Measurements from ENCODE around the gene OGFR.
A peak's percentile ranks its signal among the peaks of the same experiment; 100 is the strongest.
"Not testable (repeated sequence)": the region's sequence is repeated elsewhere in the genome, so short reads cannot be mapped to it uniquely, and the experiment has no call there.

Gene OGFR

DNA sequence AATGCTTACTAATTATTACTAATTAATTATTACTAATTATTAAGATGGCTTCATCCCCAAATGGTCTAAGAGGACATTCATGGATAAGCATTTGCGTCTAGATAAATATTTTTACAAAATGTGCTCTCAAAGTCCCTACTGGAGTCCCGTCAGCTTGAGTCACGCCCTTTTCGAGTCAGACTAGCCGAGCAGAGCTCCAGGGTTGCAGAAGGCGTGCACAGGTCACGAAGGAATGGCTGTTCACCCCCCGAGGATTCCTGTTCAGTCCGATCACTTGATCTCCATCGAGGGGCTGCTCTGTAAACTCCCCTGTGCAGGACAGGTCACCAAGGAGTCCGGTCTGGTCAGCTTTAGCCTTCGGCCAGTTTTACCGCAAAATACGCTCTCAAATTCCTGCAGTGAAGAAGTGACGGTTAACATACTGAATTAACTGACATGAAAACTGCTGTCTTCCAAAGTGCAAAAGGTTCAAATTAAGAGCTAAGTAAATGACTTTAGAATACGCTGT is 37.1 kb downstream of the OGFR start:
- no peak for DNase-seq

DNA sequence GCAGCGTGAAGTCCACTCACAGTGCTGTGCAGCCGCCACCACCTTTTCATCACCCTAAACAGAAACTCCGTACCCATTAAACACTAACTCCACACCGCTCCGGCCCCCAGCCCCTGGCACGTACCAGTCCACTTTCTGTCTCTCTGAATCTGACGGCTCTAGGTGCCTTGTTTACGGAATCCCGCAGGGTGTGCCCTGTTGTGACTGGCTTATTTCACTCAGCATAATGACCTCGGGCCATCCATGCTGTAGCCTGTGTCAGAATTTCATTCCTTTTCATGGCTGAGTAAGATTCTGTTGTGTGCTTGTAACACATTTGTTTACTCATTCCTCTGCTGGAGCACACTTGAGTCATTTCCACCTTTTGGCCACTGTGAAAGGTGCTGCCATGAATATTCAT is 39.0 kb downstream of the OGFR start:
- DNase-seq: no peak

DNA sequence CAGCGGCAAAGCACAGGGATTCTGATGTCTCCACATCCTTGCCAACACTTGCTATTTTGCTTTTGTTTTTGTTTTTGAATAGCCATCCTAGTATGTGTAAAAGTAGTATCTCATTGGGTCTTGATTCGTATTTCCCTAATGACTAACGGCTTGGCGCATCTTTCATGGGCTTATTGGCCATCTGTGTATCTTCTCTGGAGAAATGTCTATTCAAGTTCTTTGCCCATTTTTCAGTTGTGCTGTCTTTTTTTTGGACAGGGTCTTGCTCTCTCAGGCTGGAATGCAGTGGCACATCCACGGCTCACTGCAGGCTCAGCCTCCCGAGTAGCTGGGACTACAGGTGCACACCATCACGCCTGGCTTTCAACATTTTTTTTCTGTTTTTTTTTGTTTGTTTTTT is 39.5 kb downstream of the OGFR start:
- DNase-seq: no peak

DNA sequence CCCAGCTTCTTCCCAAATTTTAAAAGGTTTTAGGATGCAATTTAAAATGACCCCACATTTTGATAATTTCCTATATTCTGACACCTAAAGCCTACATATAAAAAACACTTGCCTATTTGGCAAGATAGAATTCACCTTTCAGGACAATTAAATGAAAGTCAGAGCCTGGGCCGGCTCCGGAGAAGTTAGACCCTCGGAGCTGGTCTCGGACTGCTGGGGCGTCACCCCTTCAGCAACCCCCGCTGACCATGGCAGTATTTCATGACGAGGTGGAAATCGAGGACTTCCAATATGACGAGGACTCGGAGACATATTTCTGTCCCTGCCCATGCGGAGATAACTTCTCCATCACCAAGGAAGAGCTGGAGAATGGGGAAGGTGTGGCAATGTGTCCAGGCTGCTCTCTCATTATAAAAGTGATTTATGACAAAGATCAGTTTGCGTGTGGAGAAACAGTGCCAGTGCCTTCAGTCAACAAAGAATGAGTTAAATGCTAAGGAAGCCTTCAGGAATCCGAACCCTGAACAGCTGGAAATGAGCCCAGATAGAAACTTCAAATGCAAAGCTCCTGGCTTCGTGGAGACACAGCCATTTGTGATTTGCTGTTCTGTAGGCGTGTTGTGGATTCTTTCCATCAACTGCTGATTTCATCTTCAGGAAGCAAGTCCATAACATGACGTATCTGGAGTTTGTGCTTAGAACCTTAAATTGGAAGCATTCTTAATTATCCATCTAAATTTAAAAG is 41.0 kb downstream of the OGFR start:
- DNase-seq: no peak

DNA sequence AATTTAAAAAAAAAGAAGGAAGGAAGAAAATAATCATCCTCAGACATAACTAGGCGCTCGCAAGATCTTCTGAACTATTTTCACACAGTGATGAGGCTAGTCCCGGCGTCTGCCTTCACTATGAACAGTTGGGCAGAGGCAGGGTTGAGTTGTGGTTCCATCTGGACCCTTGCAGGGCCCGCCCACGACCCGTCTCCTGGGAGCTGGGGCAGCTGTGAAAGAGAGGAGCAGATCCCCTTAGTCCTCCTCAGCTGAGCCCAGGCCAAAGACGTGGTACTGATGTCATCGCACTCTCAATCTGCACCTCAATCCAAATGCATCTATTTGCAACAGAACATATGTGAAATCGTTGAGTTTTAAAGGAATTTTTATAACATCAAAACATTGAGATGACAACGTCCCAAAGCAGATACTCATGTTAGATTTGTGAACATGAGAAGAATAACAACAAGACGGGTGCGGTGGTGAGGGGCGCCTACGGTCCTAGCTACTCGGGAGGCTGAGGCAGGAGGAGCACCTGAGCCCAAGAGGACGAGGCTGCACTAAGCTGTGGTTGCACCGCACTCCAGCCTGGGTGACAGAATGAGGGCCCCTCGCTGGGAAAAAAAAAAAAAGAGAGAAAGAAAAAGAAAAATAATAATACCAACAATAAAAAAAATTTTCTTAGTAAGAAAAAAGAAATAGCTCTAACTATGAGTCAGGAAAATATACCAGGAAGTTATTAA is 41.7 kb downstream of the OGFR start:
- no peak for DNase-seq

DNA sequence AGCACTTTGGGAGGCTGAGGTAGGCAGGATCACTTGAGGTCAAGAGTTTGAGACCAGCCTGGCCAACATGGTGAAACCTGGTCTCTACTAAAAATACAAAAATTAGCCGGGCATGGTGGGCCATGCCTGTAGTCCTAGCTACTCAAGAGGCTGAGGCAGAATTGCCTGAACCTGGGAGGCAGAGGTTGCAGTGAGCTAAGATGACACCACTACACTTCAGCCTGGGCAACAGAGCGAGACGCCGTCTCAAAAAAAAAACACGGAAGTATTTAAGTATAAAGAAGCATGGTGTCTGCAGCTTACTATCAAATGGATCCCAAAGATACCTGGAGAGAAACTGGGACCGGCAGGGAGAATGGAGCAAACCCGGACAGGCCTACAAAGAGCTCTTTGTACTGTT is 44.3 kb downstream of the OGFR start:
- DNase-seq: not testable (repeated sequence)

DNA sequence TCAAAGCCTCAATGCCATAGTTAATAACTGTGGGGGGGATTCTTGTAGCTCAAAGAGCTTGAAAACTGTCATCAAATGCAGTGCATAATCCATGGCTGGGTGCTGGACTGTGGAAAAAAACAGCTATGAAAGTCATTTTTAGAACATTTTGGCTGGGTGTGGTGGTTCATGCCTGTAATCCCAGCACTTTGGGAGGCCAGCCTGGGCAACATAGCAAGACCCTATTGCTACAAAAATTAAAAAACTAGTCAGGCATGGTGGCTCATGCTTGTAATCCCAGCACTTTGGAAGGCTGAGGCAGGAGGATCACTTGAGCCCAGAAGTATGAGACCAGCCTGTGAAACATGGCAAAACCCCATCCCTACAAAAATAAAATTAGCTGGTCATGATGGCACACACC is 44.8 kb downstream of the OGFR start:
- DNase-seq: no peak

DNA sequence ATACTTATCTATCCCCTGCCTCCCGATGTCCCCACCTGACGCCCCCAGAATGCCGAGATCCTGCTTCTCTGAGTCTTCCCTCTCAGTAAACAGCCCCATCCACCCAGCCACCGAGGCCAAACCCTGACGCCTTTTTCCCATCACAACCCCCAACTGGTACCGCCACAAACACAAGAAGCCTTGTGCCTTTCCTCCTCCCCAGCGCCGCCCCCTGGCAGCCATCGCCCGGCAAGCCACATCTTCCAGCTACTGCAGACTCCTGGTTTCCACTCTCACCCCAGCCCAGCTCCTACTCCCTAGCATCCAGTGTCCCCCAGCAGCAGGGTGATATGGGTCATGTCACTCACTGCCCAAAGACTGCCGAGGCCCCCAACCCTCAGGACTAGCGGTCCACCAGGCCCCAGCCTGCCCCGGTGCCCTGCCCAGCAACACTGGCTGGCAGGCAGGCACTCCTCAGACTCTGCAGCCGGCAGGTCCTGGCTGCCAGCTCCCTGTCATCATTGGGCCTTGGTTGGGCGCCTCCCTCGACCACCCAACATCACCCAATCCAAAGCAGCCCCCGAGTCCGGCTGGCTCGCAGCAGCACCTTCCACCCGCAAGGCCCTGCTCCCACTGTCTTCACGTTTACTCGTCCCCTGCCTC is 45.8 kb downstream of the OGFR start:
- no peak for DNase-seq

DNA sequence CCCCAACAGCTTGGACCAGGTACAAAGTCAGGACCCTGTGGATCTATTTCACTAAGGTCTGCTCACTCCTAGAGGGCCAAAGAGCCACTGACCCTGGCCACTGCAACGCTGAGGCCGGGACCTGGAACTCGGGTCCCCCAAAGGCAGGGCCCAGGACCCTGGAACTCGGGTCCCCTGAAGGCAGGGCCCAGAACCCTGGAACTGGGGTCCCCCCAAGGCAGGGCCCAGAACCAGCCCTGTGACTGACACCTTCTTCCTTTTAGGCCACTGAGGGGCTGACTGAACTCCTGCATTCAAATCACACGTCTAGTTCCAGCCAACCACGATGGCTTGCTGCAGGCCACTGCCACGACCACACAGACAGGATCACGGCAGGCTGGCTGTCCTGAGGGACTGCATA is 47.6 kb downstream of the OGFR start:
- no peak for DNase-seq

DNA sequence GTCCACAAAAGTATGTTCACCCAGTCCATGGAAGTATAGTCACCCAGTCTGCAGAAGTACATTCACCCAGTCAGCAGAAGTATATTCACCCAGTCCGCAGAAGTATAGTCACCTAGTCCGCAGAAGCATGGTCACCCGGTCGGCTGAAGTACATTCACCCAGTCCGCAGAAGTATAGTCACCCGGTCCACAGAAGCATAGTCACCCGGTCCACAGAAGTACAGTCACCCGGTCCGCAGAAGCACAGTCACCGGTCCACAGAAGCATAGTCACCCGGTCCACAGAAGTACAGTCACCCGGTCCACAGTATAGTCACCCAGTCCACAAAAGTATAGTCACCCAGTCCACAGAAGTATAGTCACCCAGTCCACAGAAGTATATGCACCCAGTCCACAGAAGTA is 48.2 kb downstream of the OGFR start:
- DNase-seq: no peak

DNA sequence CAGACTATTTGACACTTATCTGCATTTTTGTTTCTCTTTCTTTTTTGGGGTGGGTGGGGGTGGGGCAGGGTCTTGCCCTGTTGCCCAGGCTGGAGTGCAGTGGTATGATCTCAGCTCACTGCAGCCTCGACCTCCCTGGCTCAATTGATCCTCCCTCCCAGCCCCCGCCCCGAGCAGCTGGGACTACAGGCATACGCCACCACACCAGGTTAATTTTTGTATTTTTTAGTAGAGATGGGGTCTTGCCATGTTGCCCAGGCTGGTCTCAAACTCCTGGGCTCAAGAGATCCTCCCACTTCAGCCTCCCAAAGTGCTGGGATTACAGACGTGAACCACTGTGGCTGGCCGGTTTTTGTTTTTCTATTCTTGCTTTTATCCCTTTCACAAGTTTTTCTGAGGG is 48.7 kb downstream of the OGFR start:
- not testable (repeated sequence) for DNase-seq

DNA sequence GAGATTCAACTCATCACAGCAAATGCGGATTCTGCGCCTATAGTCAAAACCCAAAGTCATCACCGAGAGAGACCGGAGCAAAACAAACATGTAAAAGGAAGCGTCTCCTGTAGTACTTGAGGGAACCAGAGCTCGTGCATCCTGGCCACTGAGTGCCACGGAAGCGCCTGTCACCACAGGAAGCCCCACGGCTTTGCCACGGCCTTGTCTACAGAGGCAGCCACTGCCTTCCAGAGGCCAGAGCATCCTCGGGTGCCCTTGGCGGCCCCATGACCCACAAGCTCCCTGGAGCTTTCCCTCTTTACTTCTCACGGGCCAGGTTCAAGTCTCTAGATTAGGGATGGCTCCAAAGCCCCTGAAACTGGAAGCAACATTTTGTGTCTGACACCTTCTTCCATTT is 49.5 kb downstream of the OGFR start:
- no peak for DNase-seq

DNA sequence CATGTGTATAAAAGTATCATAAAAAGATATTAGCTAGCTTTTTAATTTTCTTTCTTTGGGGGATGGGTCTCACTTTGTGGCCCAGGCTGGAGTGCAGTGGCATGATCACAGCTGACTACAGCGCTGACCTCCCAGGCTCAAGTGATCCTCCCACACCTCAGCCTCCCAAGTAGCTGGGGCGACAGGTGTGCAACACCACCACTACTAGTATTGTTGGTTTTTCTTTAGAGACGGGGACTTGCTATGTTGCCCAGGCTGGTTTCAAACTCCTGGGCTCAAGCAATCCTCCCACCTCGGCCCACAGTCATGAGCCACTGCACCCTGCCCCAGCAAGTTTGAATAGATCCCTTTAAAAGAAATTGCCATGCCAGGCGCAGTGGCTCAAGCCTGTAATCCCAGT is 50.5 kb downstream of the OGFR start:
- DNase-seq: no peak

DNA sequence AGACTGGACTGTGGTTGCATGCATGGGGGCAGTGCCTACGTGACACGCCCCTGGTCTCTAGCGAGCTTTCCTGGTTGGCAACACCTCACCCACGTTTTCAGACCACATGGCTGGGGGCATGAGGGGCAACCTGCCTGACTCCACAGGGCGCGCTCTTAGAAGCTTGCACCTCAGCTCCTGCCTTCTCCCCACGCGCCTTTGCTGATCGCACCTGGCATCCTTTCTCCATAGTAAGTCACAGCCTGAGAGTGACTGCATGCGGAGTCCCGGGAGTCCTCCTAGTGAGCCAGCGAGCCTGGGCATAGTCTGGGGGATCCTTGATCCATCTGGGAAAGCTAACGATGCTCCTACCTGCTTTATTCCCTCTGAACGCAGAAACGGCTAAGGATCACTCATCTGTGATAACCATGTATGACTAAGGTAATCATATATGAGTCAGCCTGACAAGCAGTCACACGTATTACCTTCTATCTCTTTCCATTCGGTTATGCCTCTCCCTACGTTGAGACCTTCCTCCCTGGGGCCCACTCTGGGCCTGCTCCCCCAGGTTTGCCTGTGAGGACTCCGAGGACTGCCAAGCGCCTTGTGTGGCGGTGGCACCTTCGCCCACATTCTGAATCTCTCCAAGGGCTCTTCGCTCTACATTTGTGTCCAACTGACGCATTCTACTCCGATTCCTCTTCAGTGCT is 52.4 kb downstream of the OGFR start:
- DNase-seq: no peak

DNA sequence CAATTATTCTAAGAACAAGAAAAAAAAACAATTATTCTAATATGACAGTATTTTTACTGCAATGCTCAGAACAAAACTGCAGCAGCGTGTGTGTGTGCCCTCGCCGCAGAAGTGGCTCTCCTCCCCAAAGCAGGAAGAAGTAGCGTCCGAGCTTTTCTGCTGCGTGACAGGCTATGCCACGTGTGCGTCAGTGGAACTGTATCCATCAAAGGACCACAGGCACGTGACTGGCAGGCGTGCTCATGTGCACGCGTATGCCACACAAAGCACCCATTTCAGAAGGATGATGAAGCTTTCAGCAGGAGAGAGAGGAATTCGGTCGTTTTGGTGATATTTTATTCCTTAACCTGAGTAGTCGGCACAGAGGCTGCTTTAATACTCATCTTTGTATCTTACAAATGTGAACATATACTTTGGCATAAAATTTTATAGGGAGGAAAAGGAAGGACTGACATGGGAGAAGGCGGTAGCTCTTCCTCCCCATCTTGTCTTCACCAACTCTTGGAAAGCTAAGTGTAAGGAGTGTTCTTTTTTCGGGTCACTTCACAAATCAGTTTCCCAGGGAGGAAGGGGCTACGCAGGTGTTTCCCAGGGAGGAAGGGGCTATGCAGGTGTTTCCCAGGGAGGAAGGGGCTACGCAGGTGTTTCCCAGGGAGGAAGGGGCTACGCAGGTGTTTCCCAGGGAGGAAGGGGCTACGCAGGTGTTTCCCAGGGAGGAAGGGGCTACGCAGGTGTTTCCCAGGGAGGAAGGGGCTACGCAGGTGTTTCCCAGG is 53.6 kb downstream of the OGFR start:
- DNase-seq: no peak

DNA sequence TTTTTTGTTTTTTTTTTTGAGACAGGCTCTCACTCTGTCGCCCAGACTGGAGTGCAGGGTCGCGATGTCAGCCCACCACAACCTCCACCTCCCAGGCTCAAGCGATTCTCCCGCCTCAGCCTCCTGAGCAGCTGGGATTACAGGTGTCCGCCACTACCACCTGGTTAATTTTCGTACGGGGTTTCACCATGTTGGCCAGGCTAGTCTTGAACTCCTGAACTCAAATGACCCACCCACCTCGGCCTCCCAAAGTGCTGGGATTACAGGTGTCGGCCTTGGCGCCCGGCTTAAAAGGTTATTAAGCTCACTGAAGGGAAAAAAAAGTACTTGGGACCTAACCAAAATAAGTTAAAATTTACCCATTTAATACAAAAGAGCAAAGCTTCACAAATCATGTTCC is 55.1 kb downstream of the OGFR start:
- DNase-seq: no peak

DNA sequence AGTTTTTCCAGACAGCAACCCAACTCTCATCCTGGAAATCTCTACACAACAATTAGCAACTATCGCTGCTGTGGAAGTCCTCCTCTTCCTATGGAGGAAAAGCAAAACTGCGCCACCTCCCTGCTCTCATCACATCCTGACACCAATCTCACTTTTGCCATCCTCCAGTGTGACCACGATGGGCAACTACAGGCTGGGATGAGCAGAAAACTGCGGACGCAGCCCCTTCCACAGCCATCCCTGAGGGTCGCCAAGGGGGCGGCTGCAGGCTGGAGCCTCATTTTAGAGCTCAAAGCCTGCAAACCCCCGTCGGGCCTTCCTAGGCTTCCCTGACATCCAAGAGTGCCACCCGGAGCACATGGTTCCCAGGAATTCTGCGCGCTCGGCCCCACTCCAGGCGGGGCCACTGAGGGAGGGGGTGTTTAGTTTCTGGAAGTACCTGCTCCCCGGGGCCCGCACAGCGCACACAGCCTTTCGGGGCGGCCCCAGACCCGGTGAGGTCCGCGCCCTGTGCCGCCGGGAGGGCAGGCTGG is 55.8 kb downstream of the OGFR start:
- no peak for DNase-seq

DNA sequence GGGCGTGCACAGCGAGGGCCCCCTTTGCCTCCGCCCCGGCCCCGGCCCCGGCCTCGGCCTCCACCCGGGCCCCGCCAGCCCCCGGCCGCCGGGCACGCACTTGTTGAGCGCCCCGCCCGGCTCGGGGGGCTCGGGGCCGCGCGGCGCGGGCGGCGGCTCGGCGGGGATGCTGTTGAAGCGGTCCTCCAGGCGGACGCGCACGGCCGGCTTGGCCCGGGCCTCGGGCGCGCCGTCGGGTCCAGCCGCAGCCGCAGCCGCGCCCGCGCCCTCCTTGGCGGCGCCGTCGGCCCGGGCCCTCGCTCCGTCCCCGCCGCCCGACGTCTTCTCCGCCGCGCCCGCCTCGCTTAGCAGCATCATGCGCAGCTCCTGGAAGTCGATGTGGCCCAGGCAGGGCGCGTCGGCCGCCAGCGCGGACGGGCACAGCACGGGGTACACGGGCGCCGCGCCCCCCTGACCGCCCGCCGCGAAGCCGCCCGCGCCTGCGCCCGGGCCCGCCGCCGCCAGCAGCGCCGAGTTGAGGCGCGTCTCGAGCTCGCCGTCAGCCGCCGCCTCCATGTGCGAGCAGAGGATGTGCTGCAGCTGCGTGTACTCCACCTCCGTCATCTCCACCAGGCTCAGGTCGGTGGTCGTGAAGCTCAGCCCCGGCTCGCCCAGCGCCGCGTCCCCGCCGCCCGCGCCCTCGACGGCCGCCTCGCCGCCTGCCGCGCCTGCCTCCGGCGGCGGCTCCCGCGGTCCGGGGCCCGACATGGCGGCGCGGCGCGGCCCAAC is 56.5 kb downstream of the OGFR start:
- DNase-seq: peak; percentile 46

DNA sequence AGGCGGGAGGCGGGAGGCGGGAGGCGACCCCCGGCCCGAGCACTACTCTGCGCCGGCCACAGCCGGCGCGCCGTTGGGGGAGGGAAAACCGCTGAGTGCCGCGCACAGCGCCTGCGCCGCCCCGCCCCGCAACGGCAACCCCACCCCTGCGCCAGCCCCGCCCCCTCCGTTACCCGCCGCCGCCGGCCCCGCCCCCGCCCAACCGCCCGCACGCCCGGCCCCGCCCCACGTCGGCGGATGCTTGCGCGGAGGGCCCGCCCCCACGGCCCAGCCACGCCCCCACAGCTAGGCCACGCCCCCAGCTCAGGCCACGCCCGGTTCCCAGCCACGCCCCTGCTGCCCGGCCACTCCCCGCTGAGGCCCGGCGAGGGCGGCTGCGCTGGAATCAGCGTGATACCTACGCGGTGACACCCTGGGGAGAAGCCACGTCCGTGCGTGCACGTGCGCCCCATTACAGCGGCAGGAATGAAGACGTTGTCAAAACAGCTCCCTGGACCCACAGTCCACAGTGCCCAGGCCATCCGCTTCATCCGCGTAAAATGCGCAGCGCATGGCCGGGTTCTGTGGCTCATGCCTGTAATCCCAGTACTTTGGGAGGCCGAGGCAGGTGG is 57.2 kb downstream of the OGFR start, which contains the start of gene TCFL5:
TCFL5 (minus strand) TSS at position 97 of the 611 bp plus-strand sequence. CDS start 152 bp downstream, outside the sequence.
- peak; percentile 88 for DNase-seq

Data from stimulated activated CD4-positive, alpha-beta T cell treated with anti-CD3 and anti-CD28 coated beads, Interleukin-15, amount 100 ng/mL, for 24 hours (primary cell).